Dermis blood vessel endothelial cell (primary cell): ENCODE data around the gene CRYBA4. TPM values are rescaled to one million over a fixed set of nuclear protein-coding genes. Genes with fewer than 3 reads are reported as not detected.

Experiments used
- DNase-seq: peaks from one replicate; pipeline ENCODE4 v3.0.0; 2010
- total RNA-seq: library from RNA; depleted of rRNA; stranded (reverse); fragments of >200 nt; gene quantifications from 2 replicates; pipeline ENCODE4 v1.2.3, GENCODE V29; 2014

CRYBA4 gene
- total RNA-seq, 1 donor from 2014 or later = not detected

DNA sequence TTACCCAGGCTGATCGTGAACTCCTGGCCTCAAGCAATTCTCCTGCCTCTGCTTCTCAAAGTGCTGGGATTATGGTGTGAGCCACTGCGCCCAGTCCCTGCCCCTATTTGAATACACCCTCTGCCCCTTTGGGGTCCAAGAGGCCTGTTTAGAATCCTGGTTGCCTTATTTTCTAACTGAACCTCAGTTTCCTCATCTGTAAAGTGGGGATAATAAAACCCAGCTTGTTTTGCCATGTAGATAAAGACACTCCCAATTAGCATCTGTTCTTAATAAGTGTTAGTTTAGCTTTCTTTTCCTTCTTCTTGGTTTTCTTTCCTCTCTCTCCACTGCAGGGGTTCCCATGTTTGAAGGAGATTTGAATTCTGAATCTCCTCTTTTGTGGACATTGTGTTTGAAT is 40.4 kb downstream of the CRYBA4 start:
- no peak for DNase-seq

DNA sequence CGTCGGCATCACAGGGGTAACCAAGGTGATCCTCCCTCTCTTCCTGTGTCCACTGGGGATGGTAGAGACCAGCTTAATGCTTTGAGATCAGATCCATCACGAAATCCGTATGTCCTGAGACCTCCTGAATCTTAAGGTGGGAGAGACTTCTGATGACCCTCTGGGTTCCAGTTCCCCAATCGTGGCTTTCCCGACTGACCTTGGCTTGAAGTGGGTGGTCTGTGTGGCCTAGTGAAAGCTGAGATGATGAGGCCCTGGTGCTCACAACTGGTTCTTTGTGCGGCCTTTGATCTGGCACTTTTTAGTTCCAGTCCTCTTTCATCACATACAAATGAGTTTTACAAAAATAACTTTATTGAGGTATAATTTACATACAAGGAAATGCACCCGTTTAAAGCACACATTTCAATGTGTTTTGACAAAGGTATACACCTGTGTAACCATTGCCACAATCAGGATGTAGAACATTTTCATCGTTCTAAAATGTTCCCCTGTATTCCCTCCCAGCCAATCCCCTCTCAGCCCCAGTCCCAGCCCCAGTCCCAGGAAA is 41.7 kb downstream of the CRYBA4 start:
- no peak for DNase-seq

DNA sequence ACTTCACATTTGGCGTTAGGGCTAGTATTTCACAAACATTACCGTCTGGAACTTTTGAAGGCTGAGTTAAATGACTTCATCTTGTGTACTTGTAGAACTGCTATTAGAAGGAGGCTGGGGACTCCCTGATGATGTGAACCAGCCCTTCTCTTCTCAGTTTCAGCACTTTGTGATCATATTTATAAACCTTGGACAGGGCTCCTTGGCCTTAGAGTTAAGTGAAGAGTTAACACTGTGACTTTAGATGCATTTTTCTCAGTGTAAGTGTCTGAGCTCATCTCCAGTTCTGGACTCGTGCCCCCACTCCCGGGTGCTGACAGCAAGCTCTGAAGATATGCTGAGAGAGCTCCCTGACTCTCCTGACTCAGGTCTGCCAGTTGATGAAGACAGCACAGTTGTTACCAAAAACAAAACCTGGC is 44.1 kb downstream of the CRYBA4 start:
- DNase-seq = no peak

DNA sequence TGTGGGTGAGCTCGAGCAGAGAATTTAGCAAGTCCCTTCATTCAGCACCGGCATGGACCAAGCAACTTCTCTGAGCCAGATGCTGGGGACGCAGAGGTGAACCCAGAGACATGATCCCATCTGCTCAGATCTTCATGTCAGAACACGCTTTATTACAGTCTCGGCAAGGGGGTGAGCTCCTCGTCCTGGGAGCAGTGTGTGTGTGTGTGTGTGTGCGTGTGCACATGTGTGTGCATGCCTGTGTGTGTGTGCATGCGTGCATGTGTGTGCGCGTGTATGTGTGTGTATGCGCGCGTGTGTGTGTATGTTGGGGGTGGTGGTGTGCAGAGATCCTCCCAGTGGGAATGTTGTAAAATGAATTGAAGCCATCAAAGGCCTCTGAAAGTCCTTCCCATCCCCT is 45.4 kb downstream of the CRYBA4 start:
- DNase-seq = no peak

DNA sequence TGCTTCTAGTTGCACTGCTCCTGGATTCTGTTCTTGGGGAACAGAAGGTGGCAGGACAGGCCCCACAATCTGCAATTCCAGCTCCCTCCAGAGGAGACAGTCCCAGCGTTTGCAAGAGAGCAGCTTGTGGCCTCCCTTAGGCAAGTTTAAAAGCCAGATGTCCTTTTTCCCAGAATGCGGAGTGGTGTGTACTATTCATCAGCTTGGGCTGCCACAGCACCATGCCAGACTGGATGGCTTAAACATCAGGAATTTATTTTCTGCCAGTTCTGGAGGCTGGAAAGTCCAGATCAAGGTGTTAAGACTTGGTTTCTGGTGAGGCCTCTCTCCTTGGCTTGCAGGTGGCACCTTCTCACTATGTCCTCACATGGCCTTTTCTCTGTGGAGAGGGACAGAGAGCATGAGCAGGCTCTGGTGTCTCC is 47.3 kb downstream of the CRYBA4 start:
- DNase-seq = peak; percentile 71

DNA sequence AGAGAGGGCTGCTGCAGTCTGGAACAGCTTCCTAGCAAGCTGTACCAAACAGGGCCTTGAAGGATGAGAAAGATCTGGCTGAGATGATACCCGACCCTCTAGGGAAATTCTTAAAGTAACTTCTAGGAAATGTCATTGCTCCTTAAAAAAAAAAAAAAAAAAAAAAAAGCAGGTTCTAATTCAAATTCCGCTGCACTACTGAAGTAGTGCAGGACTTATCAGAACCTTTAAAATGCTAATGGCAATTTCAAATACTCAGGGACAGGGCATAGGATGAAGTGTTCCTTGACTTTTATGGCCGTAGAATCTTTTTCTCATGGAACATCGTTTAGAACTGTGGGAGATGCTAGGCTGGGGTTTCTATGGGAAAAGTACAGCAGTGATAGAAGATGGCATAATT is 48.7 kb downstream of the CRYBA4 start:
- no peak for DNase-seq

DNA sequence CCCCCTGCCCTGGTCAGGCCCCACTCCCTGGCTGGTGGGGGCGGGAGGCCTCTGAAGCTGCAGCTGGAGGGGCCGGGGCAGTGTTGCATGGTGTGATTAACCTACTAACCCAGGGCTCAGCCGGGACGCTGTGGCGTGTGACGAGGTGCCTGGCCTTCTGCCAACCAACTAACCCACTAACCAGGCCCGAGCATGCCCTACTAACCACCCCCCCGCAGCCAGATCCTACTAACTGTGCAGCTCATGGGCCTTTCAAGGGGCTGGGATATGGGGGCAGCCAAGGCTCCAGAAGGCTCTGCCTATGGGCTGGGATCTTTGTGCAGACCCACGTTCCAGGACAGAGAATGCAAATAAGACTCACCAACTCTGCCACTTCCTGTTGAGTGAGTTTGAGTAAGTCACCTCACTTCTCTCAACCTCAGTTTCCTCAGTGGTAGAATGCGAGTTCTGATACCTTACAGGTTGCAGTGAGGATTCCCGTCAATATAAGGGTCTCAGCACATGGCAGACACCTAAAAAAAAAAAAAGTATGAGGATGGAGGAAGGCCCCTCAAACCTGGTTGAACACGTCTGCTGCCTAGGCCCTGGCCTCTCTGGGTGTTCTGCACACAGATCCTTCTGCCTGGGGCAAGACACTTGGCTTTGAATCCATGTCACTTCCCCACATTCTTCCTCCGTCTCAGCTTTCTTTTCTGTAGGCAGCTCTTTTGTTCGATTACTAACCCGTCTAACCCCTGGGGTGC is 49.7 kb downstream of the CRYBA4 start:
- no peak for DNase-seq

DNA sequence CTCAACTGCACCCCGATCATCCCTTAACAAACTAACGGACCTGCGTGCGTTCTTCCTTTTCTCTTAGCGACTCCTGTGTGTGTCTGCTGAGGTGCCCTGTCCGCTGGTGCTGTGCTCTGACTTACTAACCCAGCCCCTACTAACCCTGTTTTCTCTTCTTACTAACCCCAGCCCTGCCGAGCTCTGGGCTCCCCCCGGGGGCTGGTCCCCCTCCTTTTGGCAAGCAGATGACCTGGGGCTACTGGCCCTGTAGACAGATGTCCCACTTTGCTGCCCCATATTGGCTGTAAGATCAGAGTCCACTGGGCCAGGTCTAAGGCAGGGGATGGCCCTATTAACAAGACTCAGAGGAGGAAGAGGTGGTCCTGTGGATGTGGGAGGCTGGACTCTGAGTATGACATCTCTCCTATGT is 50.3 kb downstream of the CRYBA4 start:
- no peak for DNase-seq

DNA sequence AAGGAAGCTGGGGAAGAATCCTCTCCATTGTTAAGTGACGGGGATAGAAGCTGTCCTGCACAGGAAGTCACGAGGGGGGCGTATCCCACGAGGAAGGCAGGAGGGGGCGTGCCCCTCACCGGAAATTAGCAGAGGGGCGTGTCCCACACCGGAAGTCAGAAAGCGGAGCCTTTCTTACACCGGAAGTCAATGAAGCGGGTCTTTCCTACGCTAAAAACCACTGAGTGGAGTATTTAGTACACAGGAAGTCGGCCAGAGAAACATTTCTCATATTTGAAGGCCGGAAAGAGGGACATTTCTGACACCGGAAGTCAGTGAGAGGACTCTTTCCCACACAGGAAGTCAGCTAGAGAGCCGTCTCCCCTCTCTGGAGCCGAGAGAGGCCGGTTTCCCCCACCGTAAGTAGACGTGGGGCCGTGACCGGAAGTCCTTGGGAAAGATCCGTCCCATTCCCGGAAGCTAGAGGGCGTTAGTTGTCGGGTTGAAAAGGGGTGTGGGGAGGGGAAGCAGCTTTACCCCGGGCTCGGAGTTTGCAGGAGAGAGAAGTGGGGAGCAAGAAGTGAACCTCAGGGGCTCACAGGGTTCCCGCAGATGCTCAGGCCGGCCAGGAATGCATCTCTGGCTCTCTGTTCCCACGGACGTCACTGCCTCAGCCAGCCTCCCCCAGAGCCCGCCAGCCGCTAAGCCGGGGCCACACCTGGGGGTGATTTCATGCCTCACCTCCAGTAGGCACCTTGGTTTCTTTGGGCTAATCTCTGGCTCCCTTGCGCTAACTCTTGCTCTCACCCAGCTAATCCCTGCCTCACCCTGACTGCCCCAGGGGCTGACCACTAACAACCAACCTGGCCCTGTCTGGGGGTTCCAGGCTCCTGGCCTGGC is 51.1 kb downstream of the CRYBA4 start:
- DNase-seq = peak; percentile 84

DNA sequence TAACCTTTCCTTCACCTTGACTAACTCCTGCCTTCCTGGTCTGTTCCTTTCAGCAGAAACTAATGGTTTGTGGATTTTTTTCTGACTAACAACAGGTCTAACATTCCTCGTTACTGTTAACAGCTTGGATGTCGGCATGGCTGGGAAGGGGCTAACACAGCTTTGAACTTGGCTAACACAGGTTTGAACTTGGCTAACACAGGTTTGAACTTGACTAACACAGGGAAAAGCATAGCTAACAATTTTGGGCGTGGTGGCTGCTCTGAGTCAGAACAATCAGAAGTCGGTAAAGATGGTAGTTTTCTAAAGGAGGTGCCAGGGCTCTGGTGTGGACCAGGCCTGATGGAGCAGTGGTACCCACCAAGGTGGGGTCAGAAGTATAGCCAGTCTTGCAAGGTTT is 51.7 kb downstream of the CRYBA4 start:
- peak; percentile 40 for DNase-seq

DNA sequence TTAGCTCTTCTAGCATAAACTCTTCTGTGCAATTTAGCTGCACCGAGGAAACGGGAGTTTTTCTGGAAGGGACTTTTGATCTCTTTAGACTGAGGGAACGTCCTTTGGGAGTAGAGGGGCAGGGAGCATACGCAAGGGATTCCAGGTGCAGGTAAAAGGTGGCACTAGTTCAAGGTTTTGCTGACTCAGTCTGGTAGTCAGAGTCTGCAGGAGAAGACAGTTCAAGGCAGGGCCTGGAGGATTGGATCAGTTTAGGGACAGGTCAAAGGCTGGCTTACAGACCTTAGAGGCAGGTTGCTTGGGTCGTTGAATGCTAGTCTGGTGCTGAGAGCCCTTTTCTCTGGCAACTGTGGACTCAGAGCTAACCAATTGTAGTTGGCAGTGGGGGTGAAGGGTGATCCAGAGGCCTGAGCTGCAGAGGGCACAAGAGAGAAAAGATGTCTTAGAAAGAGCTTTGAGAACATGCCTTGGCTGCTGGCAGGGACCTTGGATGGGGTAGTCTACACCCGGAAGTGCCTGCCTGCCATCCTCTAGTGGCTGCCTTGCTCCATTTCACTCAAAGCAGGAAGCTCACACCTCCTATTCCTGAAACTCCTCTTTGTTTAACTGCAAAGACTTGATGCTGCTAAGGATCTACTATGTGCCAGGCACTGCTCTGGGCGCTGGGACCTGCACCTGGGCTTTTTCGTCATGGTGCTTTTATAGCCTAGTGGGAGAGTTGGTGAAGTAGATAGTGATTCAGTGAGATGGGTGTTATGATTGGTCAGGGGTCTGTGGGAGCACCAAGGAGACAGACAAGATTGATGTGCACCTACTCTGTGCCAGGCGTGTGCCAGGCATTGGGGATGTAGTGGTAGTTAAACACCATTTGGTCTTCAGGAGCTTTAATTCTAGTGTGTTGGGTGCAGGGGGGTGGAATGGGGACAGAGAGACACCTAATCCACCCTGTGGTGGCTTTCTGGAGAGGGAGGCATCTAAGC is 52.7 kb downstream of the CRYBA4 start:
- DNase-seq = no peak

DNA sequence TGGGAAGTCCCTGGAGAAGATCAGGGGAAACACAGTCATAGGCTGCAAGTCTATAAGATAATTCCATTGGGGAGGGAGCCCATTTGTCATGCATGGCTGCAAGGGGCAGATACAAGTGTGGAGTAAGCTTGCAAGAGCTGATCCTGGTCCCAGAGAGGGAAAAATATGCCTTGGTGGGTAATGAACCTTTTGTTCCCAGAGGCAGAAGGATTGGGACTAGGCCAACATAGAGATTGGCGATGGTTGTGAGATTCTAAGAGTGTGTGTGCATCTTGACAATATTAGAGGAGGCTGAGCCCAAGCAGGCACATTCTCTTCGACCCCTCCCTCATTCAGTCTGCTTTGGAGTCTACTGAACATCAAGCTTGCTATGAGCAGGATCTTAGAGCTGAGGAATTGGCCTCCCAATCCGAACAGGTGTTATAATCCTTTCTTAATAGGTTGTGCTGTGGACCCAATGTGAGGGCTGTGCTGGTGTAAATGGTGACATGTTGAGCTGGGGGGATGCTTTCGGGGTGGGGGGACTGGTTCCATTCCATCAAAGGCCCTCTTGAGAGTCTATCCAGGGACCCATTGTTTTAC is 54.0 kb downstream of the CRYBA4 start:
- DNase-seq = no peak

DNA sequence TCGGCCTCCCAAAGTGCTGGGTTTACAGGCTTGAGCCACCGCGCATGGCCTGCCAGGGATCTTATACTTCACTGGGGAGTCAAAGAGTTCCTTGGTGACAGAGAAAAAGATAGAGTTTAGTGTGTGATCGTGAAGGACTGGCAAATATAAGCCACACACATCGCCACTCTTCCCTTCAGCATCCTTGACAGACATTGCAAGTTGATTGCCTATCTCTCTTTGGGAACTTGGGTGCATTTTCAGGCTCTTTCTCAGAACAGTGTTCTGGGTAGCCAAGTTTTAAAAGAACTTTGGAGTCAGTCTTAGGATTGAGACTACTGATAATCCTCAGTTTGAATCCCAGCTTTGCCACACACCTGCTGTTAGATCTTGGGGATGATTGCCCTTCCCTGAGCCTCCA is 55.5 kb downstream of the CRYBA4 start:
- DNase-seq = no peak

DNA sequence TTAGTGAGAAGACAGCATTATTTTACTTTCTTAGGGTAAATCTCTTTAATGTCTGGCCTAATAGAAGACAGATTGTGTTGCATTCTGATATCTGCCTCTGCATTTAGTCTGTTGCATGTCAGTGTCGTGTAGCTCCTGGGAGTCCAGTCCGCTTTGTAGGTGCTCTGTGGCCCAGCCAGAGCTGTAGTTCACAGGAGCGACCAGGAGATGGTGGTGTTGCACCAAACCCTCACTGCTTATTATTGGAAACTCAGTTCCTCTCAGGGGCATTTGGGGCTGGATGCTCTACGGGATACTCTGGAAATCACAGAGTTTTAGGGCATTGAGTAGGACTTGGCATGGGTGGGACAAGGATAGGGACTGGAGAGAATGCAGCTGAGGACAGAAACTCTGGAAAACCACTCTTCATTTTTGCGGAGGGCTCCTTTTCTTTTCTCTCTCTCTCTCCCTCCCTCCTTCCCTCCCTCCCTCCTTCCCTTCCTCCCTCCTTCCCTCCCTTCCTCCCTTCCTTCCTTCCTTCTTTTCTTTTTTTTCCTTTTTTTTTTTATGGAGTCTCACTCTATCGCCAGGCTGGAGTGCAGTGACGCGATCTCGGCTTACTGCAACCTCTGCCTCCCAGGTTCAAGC is 57.4 kb downstream of the CRYBA4 start:
- peak; percentile 89 for DNase-seq

Other genes with a start within 250 kb of the CRYBA4 start
- 1.0 and 1.2 TPM in 2 replicates for gene ASPHD2, start 192.7 kb upstream of the CRYBA4 start, total RNA-seq
- 20.0 and 26.5 TPM in 2 replicates for gene HPS4, start 138.2 kb upstream of the CRYBA4 start, total RNA-seq
- 21.1 and 27.7 TPM in 2 replicates for gene SRRD, start 138.1 kb upstream of the CRYBA4 start, total RNA-seq
- 44.6 and 54.1 TPM in 2 replicates for gene TFIP11, start 109.5 kb upstream of the CRYBA4 start, total RNA-seq
- gene TPST2, start 31.8 kb upstream of the CRYBA4 start, total RNA-seq = 131 and 208 TPM in 2 replicates
- 0.09 TPM in 1 of 2 replicates, not detected in the other for gene CRYBB1, start 3.9 kb upstream of the CRYBA4 start, total RNA-seq
- 0.19 and 0.34 TPM in 2 replicates for gene MIAT, start 35.6 kb downstream of the CRYBA4 start, total RNA-seq